LHCN-M2 (cell line): ENCODE measurements around the gene CSPG4. TPM values are rescaled to one million over a fixed set of nuclear protein-coding genes. Genes with fewer than 3 reads are reported as not detected.
A peak's percentile ranks its signal among the peaks of the same experiment; 100 is the strongest.
"Not testable (repeated sequence)": the region's sequence is repeated elsewhere in the genome, so short reads cannot be mapped to it uniquely, and the experiment has no call there.

ENCODE experiments used
- DNase-seq: peaks from one replicate; pipeline ENCODE4 v3.0.0-alpha.2; 2012; ENCODE audit warnings: low read depth
- total RNA-seq: library from RNA; depleted of rRNA; stranded (reverse); fragments of >200 nt; gene quantifications from 2 replicates; pipeline ENCODE4 v1.2.3, GENCODE V29; 2014

The CSPG4 gene
- total RNA-seq, 1 experiment from 2014 or later = 16.4 TPM

DNA sequence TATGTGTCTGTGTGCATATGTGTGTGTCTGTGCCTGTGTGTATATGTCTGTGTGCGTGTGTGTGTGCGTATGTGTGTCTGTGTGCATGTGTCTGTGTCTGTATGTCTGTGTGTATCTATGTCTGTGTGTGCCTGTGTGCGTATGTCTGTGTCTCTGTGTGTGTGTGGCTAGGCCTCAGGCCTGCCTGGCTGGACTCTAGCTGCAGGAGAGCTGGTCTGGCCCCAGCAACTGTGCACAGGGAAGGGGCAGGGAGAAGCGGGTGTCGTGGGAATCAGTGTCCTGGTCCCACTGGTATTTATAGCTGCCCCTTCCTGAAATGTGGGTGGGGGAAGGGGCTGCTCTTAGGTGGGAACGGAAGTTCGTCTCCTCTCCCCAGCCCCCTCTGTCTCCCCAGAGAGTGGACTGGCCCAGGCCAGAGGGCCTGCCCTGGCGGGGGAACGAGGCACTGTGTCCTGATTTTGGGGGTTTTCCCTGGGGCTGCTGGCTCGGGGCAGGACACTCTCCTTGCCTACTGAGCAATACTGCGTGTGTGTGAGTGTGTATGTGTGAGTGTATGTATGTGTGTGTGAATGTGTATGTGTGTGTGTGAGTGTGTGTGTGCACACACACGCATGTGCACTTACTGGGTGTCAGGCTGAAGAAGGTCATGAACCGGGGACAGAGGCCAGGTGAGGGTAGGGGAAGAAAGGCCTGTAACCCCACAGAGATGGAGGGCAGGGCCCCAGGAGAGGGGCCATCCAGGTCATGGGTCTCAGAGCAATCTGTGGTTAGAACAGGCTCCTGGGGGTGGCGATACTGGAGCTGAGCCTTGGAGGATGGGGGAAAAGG, 6.6 kb downstream of the CSPG4 start:
- DNase-seq = no peak

DNA sequence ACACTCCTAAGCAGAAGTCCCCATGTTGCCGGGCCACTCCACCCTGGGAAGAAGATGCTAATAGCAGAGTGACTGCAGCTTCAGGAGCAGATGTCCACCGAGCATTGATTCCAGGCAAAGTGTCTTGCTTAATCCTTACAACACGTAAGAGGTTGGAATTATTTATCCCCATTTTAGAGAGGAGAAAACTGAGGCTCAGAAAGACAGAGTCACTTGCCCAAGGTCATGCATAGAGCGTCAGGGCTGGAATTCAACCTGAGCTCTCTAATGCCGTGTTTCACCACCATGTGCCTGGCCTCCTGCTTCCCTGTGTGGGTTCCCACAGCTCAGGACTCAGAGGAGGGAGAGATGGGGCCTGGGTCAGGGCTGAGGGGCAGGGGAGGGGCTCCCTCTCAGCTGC, 7.3 kb downstream of the CSPG4 start:
- DNase-seq = not testable (repeated sequence)

DNA sequence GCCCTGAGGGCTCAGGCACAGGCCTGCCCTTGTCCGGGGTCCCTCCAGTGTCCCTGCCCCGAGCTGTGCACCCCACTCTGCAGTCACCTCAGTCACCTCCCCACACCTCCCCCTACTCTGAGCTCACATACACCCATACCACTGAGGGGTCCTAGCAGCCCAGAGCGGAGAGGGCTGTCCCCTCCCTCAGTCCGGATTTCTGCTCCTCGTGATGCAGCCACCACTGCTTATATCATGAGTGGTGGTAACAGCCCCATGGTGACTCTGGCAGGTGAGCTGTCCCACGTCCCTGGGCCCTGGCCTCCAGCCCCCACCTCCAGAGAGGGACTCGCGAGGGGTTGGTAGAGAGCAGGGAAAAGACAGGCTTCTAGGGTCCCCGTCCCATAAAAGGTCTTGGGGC, 8.0 kb downstream of the CSPG4 start:
- no peak for DNase-seq

DNA sequence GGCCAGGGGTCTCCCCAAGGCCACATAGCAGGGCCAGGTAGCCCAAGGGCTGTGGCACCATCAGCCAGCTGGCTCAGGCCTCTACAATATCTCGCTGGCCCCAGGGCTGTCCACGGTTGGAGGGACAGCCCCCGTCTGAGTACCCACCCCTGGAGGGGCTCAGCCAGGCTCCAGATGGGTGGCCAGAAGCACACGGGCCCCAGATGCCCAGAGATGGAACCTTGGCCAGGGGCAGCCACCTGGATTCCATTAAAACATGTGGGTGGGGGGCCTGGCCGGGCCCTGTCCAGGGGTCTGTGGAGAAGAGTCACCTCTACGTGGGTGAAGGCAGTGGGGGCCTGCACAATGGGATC, 8.4 kb downstream of the CSPG4 start:
- no peak for DNase-seq

DNA sequence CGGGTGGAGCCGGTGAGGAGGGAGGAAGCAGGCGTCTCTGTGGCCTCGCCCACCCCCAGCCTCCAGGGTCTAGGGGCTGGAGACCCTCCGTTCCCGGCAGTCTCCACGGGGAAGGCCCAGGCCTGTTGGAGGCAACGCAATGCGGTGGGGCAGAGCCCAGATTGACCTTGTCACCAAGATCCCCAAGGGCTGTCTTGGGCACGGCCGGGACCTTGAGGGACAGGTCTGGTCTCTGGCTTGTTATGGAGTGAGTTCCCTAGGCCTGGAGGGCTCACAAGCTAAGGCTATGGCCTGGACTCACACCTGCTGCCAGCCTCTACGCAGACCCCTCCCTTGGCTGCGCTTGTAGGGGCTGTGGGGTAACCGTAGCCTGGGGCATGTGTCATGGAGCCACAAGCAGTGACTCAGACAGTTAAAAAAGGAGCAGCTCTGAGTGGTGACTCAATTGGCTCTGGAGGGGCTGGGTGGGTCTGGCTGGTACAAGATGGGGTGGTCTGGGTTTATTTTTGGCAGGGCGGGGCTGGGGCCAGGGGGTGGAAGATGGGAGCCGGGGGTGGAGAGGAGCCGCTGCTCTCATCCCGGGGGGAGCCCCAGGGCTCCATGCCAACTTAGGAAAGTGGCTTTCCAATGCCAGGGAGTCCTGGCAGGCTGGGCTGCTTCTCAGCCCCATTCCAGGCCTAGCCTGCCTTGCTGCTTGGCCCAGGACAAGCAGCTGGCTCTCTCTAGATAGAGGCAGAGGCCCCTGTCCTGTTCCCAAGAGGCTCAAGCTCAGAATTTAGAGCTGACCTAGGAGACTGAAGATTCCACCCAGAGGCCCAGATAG, 9.0 kb downstream of the CSPG4 start:
- not testable (repeated sequence) for DNase-seq

DNA sequence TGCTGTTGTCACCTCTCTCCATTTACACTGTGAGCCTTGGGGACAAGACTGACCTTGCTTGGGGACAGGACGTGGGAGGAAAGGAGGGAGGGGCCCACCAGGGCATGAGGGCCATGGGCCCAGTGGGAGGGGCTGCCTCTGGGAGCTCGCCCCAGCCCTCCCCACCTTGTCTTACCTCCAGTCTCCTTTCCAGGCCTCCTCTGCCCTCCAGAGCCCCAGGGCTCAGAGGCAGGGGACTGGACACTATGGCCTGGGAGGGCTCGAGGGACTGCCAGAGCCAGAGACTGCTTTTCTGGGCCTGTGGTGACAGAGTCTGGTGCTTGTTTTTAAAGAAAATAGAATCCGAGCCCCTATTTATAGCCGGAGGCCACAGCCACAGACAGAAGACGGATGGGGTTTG, 10.2 kb downstream of the CSPG4 start:
- no peak for DNase-seq

DNA sequence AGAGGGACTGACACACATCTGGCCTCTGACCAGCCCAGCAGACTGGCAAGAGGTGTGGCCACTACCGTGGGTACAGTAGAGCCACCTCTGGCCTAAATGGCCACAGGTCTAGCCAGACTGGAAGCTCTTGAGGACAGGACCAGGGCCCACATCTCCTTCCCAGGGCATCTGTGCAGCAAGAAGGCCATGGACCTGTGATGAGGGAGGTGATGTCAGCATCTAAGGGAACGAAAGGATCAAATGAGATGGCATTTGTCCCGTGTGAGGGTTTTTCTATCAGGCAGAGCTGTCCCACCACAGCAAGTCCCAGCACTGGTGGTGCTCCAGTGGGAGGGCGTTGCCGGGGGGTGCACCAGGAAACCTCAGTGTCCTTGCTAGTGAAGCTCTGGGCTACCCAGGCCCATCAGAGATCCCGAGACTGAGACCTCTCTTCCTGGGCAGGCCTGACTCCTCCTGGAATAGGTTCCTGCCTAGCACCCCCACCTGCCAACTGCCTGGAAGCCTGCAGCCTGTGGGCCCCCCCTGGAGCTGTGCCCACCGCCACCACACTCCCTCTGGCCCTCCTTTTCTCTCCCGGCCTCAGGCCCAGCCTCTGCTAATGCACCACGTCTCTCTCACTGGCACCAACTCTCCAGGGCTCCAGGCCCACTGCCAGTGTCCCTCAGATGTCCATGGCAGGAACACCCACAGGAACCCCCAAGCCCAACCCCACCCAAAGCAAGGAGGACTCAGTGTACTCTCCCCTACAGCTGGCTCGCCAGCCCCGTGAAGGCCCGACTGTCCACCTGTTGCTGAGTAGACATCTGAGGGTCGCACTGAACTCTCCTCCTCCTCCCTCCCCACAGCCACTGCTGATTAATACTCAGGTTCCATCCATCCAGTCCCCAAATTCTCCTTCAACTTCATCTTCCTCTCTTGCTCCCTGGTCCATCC, 11.3 kb downstream of the CSPG4 start:
- not testable (repeated sequence) for DNase-seq

DNA sequence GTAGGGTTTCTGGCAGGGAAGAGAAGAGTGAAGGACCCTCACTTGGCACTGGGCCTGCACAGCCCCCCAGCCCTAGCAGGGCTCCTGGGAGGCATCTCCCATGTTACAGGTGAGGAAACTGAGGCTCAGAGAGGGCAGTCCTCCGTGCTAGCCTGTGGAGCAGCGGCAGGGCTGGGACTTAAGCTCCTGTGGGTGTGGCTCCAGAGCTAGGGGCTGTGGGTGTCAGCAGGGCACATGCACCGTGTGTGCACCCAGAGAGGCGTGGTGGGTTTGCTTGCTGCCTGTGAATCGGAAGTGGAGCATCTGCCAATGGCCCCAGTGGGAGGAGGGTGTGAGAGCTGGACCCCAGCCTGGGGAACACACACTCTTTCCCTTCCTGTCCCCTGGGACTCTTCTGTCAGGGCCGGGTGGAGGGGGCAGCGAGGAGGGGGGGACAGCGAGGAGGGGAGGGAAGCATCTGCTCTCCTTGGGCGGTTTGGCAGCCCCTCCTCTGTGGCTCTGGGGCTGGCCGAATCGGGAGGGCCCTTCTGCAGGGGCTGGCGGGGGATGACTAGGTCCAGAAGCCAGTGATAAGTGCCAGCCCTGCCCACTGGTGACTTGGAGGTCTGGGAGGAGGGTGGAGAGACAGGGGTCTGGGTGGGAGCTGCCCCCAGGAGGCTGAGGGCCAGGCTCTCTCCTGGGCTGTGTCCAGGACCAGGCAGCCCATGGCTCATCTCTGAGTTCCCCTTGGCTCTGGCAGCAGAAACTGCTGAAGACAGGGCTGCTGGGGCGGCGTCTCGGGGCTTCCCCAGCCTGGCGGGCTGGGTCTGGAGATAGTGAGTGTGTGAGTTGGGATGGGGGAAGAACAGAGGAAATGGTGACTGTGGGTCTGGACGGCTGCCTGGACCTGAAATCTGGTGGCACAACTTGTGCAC, 12.4 kb downstream of the CSPG4 start:
- peak; percentile 64 for DNase-seq

DNA sequence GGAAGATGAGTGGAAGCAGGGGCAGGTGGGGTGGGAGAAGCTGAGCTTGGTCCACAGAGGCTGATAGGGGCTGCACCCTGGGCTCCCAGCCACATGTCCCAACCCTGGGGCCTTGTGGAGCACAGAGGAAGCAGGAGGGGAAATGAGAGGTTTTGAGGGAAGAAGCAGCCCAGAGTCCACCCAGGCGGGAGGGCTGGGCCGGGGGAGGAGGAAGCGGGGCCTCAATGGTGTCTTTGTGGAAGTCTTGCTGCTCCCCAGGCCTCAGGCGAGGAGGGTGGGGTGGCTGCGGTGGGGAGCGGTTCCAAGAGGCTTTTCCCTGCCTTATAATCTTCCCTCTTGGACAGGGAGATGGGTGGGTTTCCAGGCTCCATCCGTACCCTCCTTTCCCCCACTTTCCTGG, 13.1 kb downstream of the CSPG4 start:
- not testable (repeated sequence) for DNase-seq

DNA sequence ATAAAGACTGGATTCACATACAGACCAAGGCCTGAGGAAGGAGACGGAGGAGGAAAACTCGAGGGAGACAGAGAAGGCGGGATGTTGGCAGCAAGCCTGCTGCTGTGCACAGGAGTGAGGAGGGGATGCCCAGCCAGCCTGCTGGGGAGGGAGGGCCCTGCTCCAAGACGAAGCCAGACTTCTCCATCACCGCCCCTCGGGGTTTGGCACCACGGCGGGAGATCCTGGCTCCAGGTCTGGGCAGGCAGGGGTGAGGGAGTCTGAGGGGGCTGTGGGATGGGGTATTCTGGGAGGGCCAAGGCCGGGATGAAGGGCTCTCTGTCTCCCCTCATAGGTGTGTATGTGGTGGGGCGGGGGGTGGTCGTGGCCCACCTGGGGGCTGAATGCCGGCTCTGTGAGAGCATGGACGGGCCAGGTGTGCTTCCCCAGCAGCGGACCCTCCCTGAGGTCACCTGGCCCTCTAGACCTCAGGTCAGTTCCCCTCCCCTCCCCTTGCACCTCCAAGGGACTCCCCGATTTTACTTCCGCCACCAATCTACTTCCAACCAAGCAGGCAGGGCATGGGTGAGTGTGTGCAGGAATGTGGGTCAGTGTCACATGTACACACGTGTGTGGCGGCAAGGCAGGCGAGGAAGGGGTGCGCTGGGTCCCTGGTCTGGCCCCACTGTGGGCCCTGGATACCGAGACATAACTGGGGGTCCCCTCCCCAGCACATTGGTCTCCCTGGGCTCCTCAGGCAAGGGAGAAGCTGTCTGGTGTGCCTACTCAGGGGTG, 14.5 kb downstream of the CSPG4 start:
- DNase-seq = not testable (repeated sequence)

DNA sequence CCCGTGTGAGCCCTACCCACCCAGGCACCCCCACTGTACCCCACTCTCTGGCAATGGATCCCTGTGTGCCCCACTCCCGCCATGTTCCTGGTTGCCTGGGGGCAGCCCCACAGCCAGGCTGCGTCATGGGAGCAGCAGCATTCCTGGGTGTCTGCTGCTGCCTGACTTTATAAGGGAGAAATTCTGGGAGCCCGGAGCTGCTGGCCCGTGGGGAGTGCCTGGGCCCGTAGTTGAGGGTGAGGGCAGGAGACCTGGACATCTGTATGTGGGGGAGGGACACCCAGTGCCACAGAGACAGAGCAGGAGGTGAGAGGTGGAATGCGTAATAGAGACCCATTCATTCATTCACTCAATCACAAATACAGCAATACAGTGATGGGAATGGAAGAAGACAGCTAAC, 15.1 kb downstream of the CSPG4 start:
- no peak for DNase-seq

DNA sequence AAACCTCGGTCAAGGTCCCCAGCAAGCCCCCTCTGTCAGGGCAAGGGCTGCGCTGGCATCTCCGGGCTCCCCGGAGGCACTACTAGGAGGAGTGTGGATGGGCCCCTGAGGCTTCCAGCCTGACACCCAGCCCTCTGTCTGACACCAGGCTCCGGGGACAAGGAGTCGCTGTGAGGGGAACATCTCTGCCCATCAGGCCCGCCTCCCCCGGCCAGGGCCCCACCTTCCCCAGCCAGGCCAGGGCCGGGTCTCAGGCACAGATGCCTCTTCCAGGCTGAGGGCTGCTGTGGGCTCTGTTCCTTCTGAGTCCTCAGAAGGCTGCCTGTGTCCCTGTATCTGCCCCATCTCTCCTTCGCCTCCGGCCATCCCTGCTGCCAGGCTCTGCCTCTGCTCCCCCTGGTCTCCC, 15.8 kb downstream of the CSPG4 start:
- DNase-seq = no peak

DNA sequence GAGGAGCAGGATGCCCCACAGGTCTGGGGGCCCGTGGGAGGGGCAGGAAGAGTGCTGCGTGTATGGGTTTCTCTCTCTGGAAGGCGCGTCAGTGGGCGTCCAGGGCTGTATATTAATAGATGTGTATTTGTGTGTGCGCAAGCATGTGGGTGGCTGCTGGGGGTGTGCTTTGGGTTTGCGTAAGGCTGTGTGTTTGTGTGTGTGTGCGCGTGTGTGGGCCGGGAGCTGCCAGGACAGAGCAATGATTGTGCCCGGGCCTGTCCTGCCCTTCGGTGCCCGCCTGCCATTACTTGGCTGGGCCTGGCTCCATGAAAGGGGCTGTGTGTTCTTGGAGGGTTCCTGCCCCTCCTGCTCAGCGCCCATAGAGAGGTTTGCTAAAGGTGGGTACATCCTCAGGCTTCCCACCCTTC, 16.3 kb downstream of the CSPG4 start:
- DNase-seq = no peak

DNA sequence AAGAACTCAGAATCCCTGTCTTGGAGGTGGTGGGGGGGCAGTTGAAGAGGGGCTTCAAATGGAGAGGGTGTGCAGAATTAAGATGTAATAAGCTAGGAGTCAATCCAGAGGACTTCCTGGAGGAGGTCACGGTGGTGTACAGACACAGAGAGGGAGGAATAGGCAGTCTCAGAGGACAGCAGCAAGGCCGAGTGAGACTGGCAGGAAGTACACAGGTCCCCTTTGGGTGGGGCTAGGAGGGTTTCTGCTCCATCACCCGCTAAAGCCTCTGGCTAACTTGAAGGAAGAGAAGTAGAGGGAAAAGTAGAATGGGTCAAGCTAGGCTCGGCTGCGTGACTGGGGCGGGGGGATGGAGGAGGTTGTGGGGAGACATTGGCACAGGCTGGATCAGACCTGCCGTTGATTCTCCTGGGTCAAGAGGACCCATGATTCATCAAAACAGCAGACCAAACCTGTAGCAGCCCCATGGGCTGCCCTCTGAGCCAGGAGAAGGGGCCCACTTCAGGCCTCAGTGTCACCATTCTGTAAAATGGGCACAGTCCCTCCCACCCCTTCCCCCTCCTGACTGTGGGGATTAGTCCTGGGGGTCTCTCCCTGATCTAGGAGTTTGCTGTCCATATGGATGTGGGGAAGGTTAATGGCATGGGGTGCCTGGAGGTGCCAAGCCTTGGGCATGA, 16.9 kb downstream of the CSPG4 start:
- no peak for DNase-seq

DNA sequence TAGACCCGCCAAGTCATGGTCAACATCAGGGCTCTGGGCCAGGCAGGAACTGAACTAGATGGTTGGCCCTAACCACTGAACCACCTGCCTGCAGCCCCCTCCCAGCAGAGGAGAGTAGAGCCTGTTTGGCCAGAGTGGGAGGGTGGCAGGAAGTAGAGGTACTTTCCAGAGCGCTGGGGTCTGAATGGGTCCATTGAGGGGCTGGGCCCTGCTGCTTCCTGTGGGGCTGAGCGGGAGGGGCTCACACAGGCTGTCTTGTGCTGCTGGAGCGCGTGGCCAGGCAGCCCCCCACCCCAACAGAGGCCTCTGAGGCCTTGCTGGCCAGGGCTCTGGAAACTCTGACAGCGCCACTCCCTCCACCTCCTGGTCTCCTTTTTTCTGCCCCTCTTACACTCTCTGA, 17.4 kb downstream of the CSPG4 start:
- no peak for DNase-seq

DNA sequence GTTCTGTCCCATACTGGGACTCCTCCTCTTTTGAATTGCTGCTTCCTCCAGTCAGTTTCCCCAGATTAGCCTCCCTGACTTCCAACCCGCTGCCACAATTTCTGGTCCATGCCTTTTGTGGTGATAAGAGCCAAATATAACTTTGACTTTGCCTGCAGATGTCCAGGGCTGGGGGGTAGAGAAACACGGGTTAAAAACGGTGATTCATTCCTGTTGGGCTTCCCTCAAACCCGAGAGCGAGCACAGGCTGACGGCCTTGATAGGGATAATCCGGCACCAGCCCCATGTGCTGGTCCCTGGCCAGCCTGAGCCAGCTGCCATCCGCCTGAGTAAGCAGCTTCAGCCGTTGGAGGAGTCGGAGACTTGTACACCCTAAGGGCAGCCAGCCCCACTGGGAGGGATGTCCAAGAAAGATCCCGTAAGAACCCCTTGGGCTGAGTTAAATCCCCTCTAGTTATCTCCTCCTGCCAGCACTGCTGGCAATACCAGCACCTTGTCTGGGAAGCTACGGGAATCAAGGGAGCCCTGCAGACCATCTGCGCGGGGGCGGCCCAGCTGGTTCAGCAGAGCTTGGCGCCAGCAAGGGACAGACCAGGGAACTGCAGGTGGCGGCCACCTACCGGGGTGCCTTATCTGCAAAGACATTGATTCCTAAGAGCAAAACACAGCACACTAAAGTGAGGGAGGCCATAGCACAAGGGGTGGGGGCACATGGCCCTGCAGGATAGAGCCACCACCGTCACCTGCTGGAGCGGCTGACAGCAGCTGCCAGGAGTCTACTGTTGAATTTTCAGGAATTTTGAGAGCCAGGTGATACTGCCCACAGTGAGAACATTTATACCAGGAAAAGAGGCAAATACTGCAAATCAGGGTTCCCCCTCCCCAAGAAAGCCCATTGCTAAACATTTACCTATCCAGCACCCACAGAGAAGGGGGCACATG, 18.1 kb downstream of the CSPG4 start:
- peak; percentile 98 for DNase-seq

DNA sequence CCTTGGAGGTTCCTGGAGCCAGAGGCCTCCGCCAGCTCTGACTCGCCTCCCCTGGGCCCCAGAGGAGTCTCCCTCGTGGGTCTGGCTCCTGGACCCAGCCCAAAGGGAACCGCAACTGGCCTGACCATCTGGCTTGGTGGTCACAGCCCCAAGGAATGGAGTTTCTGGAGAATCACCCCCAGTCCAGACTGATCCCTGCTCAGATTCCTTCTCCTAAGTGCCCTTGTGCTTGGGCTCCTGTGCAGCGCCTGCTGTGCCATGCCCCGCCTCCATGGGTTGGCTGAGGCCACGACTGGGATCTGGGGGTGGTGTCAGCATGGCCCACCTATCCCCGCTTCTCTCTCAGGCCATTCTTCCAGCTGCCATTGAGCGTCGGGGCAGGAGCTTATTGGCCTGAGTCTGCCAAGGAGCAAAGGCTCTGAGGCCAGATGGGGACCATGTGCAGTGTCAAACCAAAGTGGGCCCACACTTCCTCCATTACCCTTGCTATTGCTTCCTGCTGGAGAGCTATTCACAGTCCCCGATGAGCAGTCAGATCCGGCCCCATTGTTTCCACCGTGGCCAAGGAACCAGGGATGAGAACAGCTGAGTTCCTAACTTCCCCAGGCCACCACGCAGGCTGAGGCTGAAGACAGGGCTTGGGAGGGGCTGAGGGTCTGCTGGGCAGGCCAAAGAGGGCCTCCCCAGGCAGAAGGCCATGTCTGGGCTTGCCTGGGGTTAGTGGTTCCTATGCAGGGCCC, 19.0 kb downstream of the CSPG4 start:
- peak; percentile 85 for DNase-seq
